Activated CD4-positive, alpha-beta T cell treated with anti-CD3 and anti-CD28 coated beads, Interleukin-2, amount 50 U/mL, for 1 hour (primary cell): Measurements from ENCODE around the gene EPC2.

Source experiments
- DNase-seq: peaks from one replicate; pipeline ENCODE4 v3.0.0-alpha.2; 2020

EPC2 gene, protein sequence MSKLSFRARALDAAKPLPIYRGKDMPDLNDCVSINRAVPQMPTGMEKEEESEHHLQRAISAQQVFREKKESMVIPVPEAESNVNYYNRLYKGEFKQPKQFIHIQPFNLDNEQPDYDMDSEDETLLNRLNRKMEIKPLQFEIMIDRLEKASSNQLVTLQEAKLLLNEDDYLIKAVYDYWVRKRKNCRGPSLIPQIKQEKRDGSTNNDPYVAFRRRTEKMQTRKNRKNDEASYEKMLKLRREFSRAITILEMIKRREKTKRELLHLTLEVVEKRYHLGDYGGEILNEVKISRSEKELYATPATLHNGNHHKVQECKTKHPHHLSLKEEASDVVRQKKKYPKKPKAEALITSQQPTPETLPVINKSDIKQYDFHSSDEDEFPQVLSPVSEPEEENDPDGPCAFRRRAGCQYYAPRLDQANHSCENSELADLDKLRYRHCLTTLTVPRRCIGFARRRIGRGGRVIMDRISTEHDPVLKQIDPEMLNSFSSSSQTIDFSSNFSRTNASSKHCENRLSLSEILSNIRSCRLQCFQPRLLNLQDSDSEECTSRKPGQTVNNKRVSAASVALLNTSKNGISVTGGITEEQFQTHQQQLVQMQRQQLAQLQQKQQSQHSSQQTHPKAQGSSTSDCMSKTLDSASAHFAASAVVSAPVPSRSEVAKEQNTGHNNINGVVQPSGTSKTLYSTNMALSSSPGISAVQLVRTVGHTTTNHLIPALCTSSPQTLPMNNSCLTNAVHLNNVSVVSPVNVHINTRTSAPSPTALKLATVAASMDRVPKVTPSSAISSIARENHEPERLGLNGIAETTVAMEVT

GRCh38 chr2:148643998-148644882 is at the start of gene EPC2:
TSS of gene EPC2 (plus strand) at chr2:148644751. CDS start at chr2:148645018, 267 bp downstream.
- peak; percentile 85 for DNase-seq

GRCh38 chr2:148596018-148596417 is 48.5 kb upstream of the EPC2 start:
- DNase-seq: no peak

DNA sequence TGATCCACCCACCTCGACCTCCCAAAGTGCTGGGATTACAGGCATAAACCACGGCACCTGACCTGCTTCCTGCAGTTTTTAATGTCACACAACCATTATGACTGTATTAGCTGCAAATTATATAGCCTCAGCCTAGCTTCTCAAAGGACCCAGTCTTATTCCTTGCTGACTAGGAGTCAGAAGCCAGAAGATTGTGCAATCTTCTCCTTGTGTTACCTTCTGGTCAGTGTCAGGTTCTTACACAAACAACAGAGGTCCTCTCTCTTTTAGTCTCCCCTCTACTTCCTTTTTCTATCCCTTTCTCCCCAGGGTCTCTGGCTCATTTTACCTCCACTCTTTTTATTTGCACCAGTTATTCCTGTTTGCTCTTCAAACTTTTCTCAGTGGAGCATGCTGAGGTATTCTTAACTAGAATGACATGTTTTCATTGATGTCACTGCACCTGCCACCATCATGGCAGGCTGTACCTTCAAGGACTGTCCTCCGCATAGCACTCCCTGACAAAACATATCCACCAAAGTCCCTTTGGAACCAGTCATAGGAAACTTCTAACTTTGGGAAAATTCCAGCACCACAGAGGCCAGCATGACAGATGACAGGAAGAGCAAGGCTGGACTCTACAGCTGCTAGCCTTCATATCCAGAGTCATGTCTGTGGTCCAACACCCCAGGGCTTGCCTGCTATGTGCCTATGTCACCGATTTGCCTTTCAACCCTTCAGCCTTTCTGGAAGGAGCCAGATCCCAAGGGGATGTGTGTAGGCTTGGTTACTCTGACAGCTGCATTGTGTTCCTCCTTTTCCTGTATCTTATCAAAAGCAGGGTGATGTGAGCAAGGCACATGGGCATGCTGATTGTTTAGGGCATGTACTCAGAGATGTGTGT is 45.2 kb upstream of the EPC2 start:
- no peak for DNase-seq

GRCh38 chr2:148602885-148603561 is 41.5 kb upstream of the EPC2 start:
- no peak for DNase-seq

- no peak for DNase-seq
Observed at GRCh38 chr2:148603562-148603920, 41.0 kb upstream of the EPC2 start.

GRCh38 chr2:148604927-148605326 is 39.6 kb upstream of the EPC2 start:
- DNase-seq: no peak

DNA sequence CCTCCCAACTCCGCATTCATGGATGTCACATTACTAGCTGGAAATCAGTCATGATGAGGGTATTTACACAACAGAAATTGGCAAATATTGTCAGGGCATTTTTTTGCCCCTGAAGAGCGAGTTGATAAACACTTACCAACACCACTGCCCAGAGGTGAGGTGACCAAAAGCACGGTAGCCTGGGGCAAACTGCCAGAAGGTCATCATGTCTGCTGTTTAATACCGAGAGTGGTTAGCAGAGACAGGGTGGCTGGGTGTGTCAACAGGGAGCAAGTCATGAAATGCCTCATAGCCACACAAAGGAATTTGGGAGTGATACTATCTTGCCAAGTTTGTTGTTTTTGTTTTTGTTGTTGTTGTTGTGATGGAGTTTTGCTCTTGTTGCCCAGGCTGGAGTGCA is 37.0 kb upstream of the EPC2 start:
- no peak for DNase-seq

GRCh38 chr2:148613231-148614013 is 31.1 kb upstream of the EPC2 start:
- no peak for DNase-seq

DNA sequence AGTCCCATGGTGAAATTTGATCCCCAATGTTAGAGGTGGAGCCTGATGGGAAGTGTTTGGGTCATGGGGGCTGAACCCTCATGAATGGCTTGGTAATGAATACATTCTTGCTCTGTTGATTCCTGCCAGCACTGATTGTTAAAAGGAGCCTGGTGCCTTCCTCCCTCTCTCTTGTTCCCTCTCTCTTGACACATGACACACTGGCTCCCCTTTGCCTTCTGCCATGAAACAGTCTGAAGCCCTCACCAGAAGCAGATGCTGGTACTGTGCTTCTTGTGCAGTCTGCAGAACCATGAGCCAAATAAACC is 30.6 kb upstream of the EPC2 start:
- no peak for DNase-seq

DNA sequence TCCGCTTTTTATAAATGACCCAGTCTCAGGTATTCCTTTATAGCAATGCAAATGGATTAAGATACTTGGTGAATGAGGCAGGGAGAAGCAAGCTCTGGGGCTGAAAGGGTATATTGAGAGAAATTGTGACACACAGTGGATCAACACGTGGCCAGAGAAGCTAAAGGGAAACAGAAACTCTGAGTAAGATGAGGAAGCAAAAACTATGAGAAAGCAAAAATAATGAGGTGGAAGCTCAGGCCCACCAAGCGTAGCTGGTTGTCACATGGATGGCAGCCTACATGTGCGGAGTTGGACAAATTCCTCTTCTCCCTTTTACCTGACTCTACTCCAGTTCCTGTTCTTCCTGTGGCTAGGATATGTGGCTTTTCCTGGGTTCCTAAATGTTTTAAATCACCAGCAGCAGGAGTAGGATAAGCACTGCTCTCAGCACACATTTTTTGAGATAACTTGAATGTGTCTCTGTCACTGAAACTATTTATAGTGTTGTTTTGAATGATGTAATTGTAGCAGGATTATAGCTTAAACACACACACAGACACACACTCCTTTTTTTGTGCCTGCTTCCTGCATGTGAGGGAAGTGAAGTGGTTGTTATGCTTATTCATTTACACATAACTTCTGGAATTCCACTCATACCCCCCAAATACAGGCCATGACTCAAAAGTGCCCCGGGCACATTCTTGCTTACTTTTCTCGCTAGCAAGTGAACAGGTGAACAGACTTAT is 30.1 kb upstream of the EPC2 start:
- no peak for DNase-seq

DNA sequence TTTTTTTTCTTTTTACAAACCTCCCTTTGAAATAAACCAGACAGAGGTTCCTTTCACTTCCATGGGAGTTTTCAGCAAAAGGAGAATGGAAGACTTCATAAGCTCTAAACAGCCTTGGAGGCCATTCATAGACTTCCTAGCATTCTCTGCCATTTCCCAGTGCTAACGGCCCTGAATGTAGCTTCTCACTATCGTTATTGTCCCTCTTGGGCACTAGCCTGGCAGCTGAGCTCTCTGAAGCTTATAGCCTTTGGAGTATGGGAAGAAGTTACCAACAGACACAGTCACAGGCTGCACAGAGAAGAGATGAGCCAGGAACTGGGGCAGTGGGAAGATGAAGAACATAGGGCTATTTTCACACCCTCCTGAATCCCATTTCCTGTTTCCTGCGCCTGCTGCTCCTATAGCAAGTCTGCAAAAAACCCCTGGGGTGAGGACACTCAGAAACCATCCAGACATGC is 29.1 kb upstream of the EPC2 start:
- no peak for DNase-seq

GRCh38 chr2:148616662-148617061 is 27.9 kb upstream of the EPC2 start:
- DNase-seq: no peak

- no peak for DNase-seq
Observed at GRCh38 chr2:148617219-148617618, 27.3 kb upstream of the EPC2 start.

DNA sequence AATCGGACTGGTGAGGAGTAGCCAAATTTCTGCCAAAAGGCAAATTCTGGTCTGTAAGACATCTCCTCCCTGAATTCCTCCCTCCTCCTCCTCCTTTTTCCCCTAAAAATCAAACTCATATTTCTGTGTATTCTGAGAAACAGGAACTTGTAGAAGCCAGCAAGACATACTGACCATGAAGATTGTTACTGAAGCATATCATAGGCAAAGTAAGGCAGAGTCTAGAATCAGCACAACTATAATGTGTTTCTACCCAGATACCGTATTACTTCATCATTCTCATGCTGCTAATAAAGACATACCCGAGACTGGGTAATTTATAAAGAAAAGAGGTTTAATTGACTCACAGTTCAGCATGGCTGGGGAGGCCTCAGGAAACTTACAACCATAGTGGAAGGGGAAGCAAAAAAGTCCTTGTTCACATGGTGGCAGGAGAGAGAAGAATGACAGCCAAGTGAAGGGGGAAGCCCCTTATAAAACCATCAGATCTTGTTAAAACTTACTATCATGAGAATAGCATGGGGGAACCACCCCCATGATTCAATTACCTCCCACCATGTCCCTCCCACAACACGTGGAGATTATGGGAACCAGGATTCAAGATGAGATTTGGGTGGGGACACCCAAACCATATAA is 24.9 kb upstream of the EPC2 start:
- no peak for DNase-seq

DNA sequence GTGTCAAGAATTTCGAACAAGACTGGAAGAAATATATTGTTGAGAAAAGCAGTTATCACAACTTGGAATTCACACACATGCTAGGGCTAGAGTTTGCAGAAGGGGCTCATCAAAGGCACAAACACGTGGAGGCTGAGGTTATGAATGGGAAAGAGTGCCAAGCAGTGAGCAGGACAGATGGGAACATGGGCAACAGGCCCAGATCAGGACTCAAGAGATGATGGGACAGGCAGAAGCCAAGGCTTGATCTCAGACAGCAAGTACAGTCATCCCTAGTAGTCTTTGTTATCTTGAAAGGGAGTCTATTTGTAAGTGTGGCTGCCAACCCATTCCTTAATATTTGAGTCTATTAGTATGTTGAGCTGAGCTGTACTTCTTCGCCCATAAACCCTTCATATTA is 22.2 kb upstream of the EPC2 start:
- no peak for DNase-seq

- no peak for DNase-seq
Observed at GRCh38 chr2:148623086-148623485, 21.5 kb upstream of the EPC2 start.

DNA sequence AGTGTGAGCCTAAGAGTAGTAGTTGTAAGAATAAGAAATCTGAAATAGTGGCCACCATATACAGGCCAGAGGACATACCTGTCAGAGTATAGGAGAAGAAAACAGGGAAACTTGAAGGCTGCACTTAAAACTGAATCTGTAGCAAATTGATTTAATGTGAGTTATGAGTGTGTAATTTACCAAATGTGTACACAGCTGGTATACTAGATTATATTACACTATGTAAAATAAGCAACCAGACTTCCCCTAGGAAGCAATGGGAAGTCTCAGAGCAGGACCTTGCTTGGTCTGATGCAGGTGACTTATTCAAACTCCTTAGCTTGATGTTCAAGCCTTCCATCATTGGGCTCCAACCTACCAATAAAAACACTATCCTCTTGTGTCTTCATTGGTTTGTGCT is 17.3 kb upstream of the EPC2 start:
- no peak for DNase-seq

GRCh38 chr2:148634749-148635148 is 9.8 kb upstream of the EPC2 start:
- no peak for DNase-seq

GRCh38 chr2:148638543-148638942 is 6.0 kb upstream of the EPC2 start:
- DNase-seq: no peak

DNA sequence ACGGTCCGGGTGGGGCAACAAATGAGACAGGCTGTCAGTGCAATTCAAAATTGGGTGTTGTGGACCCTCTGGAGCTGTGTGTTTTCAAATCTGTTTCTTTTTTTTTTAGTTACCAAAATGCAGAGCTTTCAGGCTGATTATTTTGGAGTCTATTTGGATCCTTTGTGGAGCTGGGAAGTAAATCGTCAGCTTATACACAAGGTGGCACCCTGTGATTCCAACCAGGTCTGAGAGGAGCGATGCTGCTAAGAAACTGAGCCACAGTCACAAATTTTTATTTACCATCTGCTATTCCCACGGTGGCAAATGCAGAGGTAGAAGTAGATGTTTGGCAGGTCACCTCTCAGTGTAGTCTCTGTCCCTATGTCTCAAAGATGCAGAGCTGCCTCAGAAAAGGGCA is 3.8 kb upstream of the EPC2 start:
- DNase-seq: no peak
